Muscle of arm (tissue), 12 donors: ENCODE measurements around the gene RPL29. TPM values are rescaled to one million over a fixed set of nuclear protein-coding genes. Genes with fewer than 3 reads are reported as not detected.

ENCODE experiments used
- DNase-seq: peaks from one replicate; pipeline ENCODE4 v3.0.0-alpha.2; 2013
- polyA plus RNA-seq, 12 donors: library from polyadenylated mRNA; unstranded; fragments of 120-200 nt; gene quantifications; one replicate each; pipeline ENCODE4 v1.2.1, GENCODE V29; 2013; ENCODE audit not compliant: insufficient read length in 12 of 12

RPL29 gene
- polyA plus RNA-seq, 12 donors: 967 to 3,003 (median 2,577) TPM

GRCh38 chr3:52030714-52031310 lies 35.1 kb upstream of the RPL29 start:
- DNase-seq: no peak

GRCh38 chr3:52029535-52029934 lies 33.8 kb upstream of the RPL29 start:
- DNase-seq: no peak

GRCh38 chr3:52029053-52029452 lies 33.4 kb upstream of the RPL29 start:
- no peak for DNase-seq

GRCh38 chr3:52028572-52028971 lies 32.9 kb upstream of the RPL29 start:
- DNase-seq: no peak

DNA sequence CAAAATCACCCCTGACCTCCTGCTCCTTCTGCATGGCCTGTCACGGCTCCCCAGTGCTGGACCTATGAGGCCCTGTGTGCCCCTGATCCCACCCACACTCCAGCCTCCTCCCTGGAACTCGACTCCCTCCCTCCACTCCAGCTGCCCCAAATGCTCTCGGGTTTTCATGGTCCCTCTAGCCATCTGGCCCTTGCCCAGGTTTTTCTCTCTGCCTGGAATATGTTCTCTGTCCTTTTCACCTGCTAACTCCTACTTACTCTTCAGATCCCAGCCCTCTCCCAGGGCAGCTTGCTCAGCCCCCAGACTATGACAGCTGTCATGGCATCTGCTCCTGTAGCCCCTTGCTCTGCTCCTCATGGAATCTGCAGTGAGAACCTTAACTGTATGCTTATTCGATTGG lies 30.3 kb upstream of the RPL29 start:
- no peak for DNase-seq

GRCh38 chr3:52025453-52025852 lies 29.8 kb upstream of the RPL29 start:
- DNase-seq: no peak

DNA sequence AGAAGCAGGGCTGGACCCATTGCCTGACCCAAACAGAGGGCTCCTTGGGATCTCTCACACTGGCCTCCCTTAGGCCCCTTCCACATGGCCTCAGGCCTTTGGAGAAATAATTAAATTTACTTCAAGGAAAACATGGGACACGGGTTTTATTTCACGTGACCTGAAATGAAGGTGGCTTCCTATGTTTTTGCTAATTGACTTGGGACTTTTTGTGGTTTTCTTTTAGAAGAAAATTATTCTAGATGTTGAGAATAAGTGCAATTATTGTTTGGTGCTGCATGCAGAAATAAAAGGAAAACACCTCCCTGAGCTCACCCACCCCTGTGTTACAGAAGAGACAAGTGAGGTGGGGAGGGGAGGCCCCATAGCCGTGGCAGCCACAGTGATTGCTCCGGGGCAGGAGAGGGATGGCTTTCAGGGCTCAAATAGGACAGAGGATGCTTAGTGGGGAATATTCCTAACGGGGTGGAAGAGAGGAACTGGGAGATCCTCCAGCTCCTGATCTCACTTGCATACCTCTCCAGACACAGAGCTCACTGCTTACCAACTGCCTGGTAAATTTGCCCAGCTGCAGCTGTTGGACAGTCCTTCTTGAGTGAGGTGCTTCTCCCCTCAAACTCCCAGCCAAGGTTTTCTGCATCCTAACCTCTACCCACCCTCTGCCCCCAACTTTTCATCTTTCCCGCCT lies 29.2 kb upstream of the RPL29 start:
- DNase-seq: no peak

DNA sequence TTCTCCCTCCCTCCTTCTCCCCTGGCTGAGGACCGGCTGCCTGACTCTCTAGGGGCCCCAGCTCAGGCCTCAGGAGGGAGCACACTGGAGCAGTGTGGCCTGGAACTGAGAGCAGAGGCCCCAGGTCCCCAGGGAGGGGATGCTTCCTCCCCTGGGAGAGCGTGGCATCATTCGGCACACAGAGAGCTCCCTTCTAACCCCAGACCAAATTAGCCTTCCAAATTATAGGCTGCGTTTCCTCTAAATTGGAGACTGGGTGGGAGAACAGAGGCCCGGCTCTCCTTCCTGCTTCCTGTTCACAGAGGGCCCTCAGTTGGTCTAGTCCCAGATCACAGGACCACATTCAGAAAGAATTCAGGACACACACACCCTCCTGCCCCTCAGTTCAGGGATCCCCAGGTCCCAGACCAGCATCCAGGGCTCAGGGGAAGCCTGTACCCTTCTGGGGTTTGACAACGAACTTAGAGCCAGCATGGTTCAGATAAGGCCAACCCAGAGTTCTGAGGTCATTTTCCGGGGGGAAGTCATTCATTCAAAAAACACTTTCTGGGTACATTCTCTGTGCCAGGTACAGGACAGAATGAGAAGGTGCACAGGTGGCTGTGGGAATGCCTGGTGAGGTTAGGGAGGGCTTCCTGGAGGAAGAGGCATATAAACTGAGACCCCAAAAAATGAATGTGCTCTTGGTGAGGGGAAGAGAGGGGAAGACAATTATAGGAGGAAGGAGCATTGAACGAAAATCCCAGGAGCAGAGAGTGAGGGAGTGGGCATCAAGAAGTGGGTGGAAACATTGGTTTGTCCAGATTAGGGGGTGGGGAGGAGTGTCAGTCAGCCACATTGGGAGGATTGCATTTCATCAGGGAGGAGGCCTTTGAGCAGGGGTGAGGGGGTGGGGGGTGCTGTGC lies 28.4 kb upstream of the RPL29 start:
- no peak for DNase-seq

GRCh38 chr3:52023101-52023770 lies 27.5 kb upstream of the RPL29 start:
- DNase-seq: no peak

DNA sequence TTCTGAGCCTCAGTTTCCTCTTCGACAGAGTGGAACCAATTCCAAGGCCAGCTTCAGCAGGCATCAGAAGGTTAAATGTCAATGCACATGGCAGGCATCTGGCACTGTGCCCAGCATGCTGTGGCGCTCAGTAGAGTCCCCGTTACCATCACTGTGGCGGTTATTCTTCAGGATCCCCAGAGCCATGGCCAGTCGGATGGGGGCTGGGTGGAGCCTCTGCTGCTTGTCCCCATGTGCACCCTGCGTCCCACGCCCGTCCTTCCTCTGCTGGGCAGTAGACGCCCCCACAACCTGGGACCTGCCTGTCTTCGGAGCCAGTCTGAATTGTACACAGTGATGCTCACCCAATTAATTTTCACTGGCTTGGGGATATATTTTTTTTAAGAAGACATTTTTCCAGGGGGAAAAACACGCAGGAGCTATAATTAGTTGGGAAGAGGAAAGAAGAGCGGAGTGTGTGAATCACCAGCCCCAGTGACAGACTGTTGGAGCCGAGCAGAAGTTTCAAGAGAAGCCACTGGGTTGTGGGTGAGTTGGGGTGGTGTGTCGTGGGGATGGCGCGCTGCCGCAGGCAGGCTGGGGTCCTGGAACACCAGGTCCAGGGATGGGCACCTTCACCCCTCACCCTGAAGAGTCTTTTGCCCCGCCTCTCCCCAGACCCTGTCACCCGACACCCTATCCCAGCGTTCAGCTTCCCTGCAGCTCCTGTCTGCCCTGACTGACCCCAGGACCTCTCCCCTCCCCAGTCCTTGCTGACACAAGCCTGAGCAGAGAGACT lies 26.8 kb upstream of the RPL29 start:
- DNase-seq: no peak

- DNase-seq: no peak
Observed at GRCh38 chr3:52021489-52022268, 26.0 kb upstream of the RPL29 start.

DNA sequence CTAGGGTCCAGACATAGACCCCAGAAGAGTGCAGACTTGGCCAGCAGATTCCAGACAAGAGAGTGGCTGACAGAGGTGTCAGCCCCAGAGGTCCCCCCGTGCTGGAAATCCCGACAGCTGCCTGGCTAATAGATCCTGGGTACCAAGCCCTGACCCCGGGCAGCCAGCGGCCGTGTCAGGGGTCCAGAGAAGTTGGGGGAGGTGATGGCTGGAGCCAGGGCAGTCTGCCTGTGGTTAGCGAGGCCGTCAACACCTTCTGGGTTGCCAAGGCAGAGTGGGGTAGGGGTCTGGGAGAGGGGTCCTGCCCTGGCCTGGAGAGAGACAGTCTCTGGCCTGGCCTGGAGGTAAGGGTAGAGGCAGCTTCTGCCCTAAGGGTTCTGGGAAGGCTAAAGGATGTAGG lies 25.1 kb upstream of the RPL29 start:
- no peak for DNase-seq

DNA sequence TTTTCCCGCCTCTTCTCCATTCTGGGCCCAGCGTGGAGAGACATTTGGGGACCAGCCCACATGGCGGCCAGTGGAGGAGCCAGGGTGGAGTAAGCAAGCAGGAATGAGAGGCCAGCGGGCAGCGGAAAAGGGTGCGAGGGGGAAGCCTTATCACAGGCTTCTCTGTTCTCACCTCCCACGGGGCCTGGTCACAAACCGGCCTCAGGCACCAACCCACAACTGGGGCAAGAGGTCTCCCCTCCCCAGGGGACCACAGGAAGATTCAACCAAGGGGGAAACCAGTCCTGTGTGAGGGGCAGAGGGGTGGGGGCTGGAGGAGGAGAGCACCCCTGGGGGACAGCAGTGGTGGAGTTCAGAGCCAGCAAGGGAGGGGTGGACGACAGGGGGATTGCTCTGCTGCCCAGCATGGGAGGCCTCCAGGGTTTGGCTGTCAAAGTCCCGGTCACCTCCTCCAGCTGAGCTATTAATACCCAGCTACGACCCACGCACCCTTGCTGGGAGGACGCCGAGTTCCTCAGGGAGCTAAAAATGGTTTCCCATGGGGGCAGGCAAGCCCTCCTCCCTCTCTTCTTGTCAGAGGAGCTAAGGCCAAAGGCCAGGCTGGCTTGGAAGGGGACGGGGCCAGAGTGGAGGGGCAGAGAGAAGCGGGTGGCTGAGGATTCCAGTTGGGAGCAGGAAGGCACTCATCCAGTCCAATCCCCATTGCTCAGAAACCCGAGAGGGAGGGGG lies 23.8 kb upstream of the RPL29 start:
- no peak for DNase-seq

DNA sequence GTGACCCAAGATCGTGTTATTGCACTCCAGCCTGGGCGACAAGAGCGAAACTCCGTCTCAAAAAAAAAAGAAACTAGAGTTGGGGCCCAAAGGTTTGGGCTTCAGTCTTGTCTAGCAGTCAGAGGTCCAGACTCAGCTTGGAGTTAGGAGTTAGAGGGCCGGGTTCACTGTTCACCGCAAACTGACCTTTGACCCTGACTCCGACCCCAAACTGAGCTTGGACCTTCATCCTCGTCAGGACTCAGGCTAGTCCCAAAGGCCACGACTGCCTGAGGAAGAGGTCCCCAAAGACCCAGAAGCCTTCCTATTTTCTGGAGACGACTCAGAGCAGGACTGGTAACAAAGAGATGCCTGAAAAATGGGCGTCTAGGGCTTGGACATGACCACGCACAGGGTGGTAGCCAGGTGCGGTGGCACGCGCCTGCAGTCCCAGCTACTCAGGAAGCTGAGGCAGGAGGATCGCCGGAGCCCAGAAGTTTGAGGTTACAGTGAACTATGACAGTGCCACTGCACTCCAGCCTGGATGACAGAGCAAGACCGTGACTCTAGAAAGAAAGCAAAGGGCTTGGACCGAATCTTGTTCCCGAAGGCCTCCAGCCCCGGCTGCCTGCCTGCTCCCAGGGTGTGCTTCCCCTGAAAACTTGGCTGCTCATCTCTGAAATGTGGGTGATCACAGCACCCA lies 22.8 kb upstream of the RPL29 start:
- no peak for DNase-seq

DNA sequence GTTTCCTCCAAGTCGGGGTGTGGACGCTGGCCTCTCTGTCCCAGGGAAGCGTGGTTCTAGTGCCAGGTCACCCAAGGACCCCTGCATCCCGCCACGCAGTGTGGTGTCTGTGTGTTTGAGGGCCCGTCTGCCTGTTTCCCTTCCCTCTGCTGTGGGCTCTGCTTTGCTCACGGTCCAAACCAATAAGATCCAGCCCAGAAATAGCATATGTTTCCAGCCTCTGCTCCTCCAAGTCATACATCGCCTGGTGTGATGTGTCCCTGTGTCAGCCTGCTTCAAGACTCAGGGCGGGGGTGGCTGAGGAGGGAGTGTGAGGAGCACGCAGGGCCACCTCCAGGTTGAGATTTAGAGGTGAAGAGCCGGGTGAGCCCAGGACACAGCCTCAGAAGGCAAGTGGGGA lies 21.9 kb upstream of the RPL29 start:
- no peak for DNase-seq

- DNase-seq: no peak
Observed at GRCh38 chr3:52015438-52016228, 19.9 kb upstream of the RPL29 start.

DNA sequence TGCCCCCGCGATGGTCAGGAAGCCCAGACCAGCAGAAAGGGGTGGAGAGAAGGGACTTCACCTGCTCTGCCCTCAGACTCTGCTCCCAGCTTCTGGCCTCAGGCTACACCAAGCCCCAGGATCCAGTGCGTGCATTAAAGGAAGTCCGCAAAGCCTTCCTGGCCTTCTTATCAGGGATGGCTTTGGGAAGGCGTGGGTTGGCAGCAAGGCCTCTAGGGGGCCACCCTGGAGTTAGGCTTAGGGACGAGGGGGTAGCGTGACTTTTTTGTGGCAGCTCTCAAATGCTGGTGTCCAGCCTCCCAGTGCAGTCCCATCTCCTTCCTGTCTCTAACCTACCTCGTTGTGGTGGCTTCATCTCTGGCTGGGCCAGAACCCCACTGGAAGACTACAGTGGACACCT lies 18.9 kb upstream of the RPL29 start:
- no peak for DNase-seq

- no peak for DNase-seq
Observed at GRCh38 chr3:52013802-52014598, 18.3 kb upstream of the RPL29 start.
